Epithelial cell of prostate (primary cell): ENCODE measurements around the gene IMP4.

Experiments used
- DNase-seq: peaks from one replicate; pipeline ENCODE4 v3.0.0-alpha.2; 2011; ENCODE audit warnings: low read depth, low spot score
- H3K27ac ChIP-seq: fragments of 450-650 bp; 2 replicates; pipeline ENCODE4 v1.5.1; 2017; ENCODE audit warnings: mild to moderate bottlenecking

Gene IMP4

DNA sequence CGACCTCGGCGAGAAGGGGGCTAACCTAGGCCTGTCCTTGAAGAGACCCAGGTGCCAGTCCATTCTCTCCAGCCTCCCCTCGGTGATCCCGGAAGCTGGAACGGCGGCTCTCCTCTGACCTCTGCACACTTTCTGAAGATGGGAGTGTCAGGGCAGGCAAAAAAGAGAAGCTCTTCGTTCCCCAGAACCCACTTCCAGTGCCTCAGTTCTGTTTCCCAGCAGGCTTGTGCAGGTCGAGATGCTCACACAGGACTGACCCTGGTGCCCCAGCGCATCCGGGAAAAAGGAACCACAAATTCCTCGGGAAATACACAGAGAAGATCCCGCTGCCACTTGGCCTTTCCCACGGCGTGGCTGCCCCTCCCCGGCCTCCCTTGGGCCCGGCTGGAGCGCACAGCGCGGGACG, 12.5 kb downstream of the IMP4 start:
- no peak for DNase-seq
- H3K27ac ChIP-seq = no peak overlapping the region

DNA sequence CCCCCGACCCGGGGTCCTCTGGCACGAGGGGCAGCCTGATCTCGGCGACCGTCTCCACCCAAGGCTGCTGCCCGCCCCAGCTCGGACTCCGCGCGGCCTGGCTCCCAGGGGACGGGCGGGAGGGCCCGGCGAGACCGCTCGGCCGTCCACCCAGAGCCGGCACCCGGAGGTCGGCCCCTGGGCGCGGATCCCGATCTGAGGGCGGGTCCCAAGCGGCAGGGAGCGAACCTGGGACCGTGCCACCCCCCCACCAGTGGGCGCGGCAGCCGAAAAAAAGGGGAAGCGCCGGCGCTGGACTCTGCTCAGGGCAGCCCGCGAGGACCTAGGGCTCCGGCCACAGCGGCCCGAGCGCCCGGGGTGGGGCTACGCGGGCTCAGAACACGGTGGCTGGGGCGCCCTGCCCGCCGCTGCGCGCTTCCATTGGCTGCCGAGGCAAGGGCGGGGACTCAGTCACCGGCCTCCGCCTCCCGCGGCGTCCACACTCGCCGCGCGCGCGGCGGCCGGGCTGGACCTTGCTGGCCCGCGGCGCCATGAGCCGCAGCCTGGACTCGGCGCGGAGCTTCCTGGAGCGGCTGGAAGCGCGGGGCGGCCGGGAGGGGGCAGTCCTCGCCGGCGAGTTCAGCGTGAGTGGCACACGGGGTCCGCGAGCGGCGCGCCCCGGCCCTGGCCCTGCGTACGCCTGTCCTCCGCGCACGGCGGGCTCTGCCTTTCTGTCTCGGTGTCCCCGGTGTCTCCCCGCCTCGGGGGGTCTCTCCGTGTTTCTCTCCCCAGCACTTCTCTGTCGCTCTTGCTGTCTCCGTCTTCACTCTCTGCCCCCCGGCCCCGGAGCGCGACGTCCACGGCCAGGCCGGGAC, 13.1 kb downstream of the IMP4 start, which contains the start of gene PTPN18:
Gene PTPN18 (plus strand): TSS at position 479 of the 854 bp plus-strand sequence. CDS start 52 bp downstream, at position 531.
- DNase-seq = no peak
- no peak within 1 kb of the TSS for H3K27ac ChIP-seq

DNA sequence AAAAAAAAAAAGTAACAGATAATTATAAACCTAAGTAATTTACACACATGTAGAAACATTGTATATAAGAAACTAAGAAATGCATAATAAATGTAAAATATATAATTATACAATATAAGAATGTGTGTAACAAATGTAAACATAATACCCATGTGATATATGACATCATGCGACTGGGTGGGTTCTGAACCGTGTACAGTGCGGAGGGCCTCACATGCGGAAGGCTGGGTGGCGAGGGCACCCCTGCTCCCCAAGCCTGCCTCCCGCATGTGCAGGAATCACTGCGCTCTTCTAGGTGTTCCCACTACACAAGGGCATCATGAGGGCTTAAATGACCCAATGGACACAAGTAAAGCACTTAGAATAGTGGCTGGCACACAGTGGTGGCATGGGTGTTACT, 15.2 kb downstream of the IMP4 start:
- no peak overlapping the region for H3K27ac ChIP-seq
- DNase-seq = no peak

DNA sequence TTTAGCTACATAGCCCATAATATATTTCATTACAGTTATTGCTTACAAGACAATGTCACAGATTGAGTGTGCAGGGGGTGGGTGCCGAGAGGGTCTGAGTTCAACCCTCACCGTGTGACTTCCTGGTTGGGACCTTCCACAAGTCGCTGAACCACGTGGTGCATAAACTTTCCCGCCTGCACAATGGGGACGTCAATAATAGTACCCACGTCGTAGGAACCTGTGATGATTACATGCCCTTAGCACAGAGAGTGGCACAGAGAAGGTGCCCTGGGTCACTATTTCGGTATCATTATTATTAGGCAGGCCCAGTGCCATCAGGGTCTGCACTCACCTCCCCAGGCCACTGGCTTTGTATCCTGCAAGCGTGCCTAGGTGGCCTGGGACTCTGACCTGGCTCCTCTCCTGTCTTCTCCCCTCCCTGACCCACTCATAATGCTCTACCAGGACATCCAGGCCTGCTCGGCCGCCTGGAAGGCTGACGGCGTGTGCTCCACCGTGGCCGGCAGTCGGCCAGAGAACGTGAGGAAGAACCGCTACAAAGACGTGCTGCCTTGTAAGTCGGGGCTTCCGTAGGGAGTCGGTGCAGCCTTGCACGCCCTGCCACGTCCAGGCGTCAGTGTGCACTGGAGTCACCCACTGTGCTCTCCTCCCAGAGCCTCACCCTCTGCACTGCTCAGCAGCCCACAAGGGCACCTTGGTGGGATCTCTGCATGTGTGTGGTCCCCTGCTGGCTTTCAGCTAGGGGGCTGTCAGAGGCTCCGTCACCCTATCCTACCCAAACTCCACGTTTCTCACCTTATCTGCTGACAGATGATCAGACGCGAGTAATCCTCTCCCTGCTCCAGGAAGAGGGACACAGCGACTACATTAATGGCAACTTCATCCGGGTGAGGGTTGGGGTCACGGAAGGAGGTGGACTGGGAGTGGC, 16.0 kb downstream of the IMP4 start:
- H3K27ac ChIP-seq = no peak overlapping the region
- DNase-seq = no peak

DNA sequence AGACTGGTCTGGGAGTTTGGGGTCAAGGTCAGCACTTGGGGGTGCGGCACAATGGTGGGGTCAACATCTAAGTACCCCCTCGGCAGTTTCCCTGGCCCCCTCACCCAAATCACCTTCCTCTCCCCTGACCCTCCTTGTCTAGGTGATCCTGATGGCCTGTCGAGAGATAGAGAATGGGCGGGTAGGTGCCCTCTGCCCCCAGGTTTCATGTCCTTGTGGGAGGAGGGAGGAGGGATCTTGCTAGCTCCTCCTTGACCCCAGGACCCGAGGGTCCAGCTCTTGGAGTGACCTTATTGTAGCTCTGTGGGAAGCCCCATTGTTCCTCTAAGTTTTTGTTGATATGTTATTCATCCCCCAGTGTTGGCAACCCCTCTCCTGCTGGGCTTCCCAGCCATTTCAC, 16.8 kb downstream of the IMP4 start:
- DNase-seq = no peak
- no peak overlapping the region for H3K27ac ChIP-seq

DNA sequence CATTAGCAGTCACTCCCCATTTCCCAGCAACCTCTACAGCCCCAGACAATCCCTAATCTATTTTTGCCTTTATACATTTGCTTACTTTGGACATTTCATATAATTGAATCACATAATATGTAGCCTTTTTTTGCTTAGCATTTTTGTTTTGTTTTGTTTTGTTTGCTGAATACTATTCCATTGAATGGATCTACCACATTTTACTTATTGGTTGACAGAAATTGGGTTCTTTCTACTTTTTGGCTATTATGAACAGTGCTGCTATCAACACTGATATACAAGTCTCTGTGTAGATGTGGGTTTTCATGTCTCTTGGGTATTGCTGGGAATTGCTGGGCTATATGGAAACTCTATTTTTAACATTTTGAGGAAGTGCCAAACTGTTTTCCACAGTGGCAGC, 20.8 kb downstream of the IMP4 start:
- DNase-seq = no peak
- H3K27ac ChIP-seq = no peak overlapping the region

DNA sequence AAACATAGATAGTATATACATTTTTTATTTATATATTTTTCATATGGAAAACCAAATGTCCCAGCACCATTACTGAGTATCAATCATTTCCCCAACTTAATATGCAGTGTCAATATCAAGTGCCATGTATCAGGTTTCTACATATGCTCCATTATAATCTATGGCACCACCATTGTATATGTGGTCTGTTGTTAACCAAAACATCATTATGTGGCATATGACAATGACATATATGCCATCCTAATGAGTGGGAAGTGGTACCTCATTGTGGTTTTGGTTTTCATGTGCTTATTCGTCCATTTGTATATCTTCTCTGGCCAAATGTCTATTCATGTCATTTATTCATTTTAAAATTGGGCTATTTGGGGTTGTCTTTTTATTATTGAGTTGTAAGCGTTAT, 22.4 kb downstream of the IMP4 start:
- DNase-seq = no peak
- no peak overlapping the region for H3K27ac ChIP-seq

DNA sequence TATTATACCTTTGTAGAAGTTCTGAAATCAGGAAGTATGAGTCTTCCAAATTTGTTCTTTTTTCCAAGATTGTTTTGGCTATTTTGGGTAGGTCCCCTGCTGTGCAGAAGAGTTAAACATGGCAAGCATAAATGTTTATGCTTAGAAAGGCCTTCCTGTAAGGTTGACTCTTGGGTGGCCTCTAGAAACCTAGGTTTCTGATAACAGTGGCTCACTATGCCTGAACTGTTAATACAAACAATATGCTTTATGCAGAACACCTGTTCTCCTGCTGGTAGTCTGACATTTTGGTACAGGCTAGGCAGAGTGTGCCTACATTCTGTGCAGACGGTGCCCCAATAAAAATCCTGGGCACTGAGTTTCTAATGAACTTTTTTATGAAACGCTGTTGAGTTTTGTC, 23.3 kb downstream of the IMP4 start:
- H3K27ac ChIP-seq = no peak overlapping the region
- DNase-seq = no peak

DNA sequence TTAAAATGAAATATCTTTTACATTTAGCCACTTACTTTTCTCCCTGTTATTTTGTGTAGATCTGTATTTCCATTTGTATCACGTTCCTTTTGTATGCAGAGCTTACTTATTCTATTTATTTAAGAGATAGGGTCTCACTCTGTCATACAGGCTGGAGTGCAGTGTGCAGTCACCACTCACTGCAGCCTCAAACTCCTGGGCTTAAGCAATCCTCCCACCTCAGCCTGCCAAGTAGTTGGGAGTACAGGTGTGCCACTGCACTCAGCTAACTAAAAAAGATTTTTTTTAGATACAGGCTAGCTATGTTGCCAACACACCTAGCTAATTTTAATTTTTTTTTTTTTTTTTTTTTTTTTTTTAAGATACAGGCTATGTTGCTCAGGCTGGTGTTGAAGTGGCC, 24.0 kb downstream of the IMP4 start:
- no peak overlapping the region for H3K27ac ChIP-seq
- no peak for DNase-seq

DNA sequence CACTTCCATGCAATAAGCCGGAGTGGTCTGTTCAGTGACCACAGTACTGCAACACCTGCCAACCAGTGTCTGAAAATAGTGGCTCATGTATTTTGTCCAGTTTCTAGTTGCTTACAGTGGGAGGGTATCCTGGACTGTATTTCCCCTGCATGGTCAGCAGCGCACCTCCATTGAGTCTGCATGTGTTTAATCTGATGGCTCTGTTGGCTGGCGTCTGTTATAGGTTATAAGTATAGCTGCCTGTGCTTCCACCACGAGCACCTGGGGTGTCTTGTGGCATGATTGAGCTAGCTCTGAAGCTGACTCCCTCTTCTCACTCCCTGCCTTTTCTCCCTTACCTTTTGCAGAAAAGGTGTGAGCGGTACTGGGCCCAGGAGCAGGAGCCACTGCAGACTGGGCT, 26.1 kb downstream of the IMP4 start:
- no peak overlapping the region for H3K27ac ChIP-seq
- DNase-seq = no peak

DNA sequence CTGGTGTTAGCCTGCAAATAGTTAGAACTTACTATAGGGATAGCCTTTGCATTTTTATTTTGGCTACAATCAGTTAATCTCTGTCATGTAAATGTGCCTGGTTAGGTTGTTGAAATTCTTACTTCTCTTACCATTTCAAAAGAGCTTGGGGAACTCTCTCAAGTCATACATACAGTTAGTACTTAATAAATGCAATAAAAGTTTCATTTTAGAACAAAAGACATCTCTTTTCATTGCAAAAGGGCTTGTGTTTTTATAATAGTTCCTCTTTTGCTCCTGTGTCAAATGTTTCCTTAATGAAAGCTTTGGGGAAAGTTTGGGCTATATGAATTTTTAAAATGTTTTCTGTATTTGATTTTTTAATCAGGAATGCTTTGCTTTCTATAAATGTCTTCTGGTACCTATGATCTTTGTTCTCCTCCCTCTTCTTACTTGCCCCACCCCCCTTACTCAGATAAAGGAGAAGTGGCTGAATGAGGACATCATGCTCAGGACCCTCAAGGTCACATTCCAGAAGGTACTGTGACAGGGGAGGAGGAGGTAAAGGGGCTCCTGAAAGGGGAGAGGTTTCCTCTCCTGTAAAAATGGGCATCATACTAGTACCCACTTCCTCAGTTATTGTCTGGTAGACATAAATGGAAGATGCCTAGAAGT, 26.7 kb downstream of the IMP4 start:
- no peak for DNase-seq
- no peak overlapping the region for H3K27ac ChIP-seq

DNA sequence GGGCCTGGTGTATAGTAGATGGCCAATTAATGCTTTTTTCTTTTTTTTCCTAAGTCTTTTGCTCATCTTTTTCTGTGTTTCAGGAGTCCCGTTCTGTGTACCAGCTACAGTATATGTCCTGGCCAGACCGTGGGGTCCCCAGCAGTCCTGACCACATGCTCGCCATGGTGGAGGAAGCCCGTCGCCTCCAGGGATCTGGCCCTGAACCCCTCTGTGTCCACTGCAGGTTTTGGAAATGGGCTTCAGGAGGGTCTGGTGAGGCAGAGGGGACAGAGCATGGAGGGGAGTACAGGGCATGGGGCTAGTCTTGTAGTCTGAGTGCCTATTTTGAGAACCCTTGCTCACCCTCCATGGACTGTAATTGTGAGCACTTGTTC, 27.3 kb downstream of the IMP4 start:
- no peak overlapping the region for H3K27ac ChIP-seq
- no peak for DNase-seq

DNA sequence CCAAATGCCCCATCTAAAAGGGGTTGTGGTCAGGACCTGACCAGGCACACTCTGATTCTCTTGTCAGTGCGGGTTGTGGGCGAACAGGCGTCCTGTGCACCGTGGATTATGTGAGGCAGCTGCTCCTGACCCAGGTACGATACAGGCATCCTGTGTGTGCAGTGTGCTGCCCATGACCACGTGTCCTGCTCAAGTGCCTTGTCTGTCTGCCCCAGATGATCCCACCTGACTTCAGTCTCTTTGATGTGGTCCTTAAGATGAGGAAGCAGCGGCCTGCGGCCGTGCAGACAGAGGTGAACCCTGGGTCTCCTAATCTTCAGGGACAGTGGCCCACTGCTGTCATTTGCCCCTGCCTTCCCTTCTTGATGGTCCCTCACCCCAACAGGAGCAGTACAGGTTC, 27.8 kb downstream of the IMP4 start:
- no peak overlapping the region for H3K27ac ChIP-seq
- no peak for DNase-seq

DNA sequence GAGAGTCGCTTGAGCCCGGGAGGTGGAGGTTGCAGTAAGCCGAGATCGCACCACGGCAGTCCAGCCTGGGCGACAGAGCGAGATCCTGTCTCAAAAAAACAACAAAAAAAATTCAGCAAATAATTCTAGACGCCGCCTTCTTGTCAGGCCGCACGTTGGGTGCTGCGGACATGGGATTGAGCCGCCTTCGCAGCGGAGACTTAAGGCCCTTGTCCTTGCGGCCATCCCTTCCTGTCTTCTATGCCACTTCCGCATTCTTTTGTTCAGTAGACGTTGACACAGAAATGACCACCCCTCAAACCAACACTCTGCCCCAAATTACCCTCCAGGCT, 29.0 kb downstream of the IMP4 start:
- H3K27ac ChIP-seq = peak overlapping the region; percentile 49
- no peak for DNase-seq

DNA sequence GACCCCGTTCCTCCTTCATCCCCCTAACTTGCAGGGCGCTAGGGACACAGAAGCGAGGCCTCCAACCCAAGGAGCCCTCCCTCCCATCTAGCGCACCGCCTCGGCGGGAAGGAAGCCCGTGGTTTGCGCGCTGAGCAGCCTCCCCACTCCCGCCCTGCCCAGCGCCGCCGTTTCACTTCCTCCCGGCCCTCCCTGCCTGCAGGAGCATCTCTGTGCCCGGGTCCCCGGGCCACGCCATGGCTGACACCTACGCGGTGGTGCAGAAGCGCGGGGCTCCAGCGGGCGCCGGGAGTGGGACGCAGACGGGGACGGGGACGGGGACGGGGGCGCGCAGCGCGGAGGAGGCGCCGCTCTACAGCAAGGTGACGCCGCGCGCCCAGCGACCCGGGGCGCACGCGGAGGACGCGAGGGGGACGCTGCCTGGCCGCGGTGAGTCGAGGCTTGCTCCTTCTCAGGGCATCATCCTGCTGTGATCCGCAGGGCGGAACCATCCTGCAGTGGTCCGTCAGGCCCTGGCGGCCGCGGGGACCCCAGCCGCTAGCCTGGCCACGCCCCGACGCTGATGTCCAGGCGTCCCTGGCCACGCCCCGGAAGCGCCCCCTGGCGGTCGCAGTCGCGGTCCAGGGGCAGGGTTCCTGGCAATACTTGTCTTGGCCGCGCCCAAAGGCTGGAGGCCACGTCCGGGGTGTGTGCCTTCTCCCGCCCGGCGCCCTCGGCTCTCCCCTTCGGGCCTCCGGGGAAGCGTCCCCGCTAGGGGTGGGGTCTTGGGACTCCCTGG, 29.5 kb downstream of the IMP4 start:
- H3K27ac ChIP-seq = peak overlapping the region; percentile 49
- DNase-seq = no peak

DNA sequence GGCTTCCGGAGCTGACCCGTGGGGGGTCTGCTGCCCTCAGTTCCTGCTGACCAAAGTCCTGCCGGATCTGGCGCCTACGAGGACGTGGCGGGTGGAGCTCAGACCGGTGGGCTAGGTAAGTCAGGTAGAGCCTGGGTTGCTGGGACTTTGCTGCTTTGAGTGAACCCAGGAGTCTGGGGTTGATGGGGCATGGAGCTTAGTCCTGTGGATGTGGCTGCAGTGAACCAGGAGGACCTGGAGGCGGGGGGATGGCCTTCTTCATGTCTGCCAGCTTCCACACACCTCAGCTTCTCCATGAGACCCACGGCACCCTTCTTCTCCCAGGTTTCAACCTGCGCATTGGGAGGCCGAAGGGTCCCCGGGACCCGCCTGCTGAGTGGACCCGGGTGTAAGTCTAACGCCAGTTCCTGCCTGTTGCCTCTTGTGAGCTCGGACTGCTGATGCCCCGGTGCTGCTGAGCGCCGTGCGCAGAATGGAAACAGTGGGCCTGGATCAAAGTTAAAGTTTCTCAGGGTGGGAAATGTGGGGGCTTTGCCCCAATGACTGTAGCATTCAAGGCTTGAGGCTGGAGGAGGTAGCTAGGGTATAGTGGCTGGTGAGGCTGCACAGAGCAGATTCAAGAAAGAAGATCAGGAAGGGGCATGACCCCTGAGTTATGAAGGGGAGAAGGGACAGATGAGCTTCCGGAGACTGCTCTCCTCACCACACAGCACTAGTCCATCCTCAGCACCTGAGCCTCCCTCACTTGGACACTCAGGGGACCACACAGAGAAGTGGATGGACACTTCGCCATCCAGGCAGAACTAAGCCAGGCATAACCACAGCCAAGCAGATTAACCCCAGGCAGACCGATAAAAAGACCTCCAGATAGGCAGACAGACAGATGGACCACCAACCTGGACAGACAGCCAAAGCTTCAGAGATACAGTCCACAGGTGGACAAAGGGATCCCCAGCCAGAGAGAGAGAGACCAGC, 30.4 kb downstream of the IMP4 start:
- peak overlapping the region; percentile 49 for H3K27ac ChIP-seq
- no peak for DNase-seq

DNA sequence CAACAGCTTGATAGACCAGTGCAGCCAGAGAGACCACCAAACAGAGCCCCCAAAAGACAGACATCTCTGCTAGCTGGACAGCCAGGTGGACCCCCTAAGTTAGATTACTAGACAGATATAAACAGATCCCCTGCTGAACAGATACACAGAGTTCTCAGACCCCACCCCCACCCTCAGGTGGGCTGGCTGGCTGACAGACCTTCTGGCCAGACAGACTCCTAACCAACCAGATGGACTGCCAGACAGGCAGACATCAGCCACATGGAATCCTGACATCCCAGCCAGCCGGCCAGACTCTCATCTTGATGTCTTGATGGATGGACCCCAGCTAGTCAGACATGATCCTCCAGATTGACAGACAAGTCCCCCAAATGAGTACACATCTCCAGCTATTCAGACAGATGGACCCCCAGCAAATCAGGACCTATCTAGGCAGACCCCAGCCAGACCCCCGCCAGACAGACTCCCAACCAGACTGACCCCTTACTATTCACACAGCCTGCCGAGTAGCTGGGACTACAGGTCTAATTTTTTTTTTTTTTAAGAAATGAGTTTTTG, 31.2 kb downstream of the IMP4 start:
- DNase-seq = no peak
- no peak overlapping the region for H3K27ac ChIP-seq

DNA sequence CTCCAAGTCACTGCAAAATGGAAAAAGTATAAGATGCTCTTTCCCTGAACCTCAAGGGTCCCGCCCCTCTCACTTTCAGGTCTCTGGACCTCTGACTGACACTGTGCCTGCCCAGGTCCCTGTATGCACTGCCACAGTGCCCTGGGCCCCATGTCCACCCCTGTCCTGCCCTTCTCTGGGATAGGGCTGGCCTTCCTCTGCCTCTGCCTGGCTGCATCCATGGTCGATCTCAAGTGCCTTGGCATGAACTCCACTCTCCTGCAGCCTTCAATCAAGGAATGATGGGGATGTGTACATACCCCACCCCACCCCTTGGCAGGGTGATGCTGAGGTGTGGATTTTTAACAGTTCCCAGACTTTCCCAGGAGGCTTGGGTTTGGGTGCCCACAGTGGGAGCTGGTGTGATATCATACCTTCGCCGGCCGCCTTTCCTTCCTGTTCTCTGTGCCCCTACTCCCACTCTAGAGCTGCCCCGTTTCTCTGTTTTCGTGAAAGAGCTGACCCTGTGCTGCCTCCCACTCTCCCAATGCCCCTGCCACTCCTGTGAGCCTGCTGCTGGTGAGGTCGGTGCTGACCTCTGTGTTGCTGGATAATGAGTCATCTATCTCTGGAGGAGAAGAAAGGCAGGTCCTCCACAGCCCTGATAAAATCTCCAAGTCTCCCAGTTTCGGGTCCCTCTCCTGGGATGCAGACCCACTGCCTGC, 32.0 kb downstream of the IMP4 start:
- DNase-seq = no peak
- no peak overlapping the region for H3K27ac ChIP-seq
